Measurements from ENCODE around the gene SLC28A1. TPM values are rescaled to one million over a fixed set of nuclear protein-coding genes. Genes with fewer than 3 reads are reported as not detected.

Gene SLC28A1
- total RNA-seq, 1 experiment from 2014 or later: 0.13 TPM

- H4K5ac ChIP-seq (ENCODE audit: insufficient read length, low read depth, low read length): no peak overlapping the region
- DNase-seq: no peak
- no peak overlapping the region for H2BK12ac ChIP-seq (ENCODE audit: insufficient read length, low read depth, low read length)
- no peak overlapping the region for H3K56ac ChIP-seq (ENCODE audit: insufficient read length, low read depth, low read length)
- no peak overlapping the region for H2BK15ac ChIP-seq (ENCODE audit: low read depth, low read length)
- no peak overlapping the region for H3K18ac ChIP-seq (ENCODE audit: insufficient read length, low read depth, low read length)
- no peak overlapping the region for H3K14ac ChIP-seq (ENCODE audit: insufficient read depth, low read length)
- no peak overlapping the region for H2BK120ac ChIP-seq (ENCODE audit: low read depth, low read length, poor library complexity, severe bottlenecking)
- no peaks in the 10 kb centered on the region for H3K23me2 ChIP-seq (ENCODE audit: insufficient read length, low read depth, low read length, poor library complexity, severe bottlenecking)
- H2AFZ ChIP-seq (ENCODE audit: low read length): no peak overlapping the region
- H3K79me1 ChIP-seq (ENCODE audit: insufficient read depth, low read depth, low read length, poor library complexity, severe bottlenecking): no peaks in the 10 kb centered on the region
- no peak overlapping the region for H3K4ac ChIP-seq (ENCODE audit: low read depth, low read length)
- no peak overlapping the region for H3K23ac ChIP-seq (ENCODE audit: insufficient read length, low read depth, low read length)
- no peak overlapping the region for H3K9ac ChIP-seq (ENCODE audit: extremely low read depth, insufficient read length, low read length)
- H3K27me3 Mint-ChIP-seq (ENCODE audit: low read depth): no peaks in the 10 kb centered on the region
- no peaks in the 10 kb centered on the region for H3K27me3 ChIP-seq (ENCODE audit: insufficient read depth, low read length)
- H3K36me3 Mint-ChIP-seq (ENCODE audit: insufficient read depth in 1 of 3, low read depth in 3 of 3): peaks cover 0 to 39% (median 2%) of the 10 kb centered on the region in 3 experiments; a peak in 3 of 7 replicates
- H4K20me1 ChIP-seq (ENCODE audit: control insufficient read depth, insufficient read depth, insufficient read length): no peaks in the 10 kb centered on the region
- no peaks in the 10 kb centered on the region for H3K79me2 ChIP-seq (ENCODE audit: insufficient read depth, low read length)
- H2AK5ac ChIP-seq (ENCODE audit: insufficient read length, low read length): no peak overlapping the region
- no peak overlapping the region for H3K27ac ChIP-seq (ENCODE audit: insufficient read length, low read depth, low read length)
- no peaks in the 10 kb centered on the region for H3K9me3 ChIP-seq (ENCODE audit: control insufficient read depth, low read depth, low read length)
- WGBS (ENCODE audit: extremely low coverage, insufficient read length, low lambda C conversion rate): no CpG with 5 or more reads among the region's 13 CpGs
- no peak overlapping the region for H3K4me3 Mint-ChIP-seq
- H3K4me2 ChIP-seq (ENCODE audit: insufficient read depth, insufficient read length, low read length): no peak overlapping the region
- 0 out of 3 replicates have a peak, but pooled peaks have one; percentile 22 for TF ChIP-seq CTCF (conservative IDR thresholded peaks at IDR 0.05)
- H4K8ac ChIP-seq (replicated peaks; ENCODE audit: insufficient read length, low read depth, low read length): no peak overlapping the region
- H2BK5ac ChIP-seq (ENCODE audit: insufficient read length, low read length): no peak overlapping the region
- no peaks in the 10 kb centered on the region; a peak in 1 of 4 replicates for H3K4me1 Mint-ChIP-seq
- no peaks in the 10 kb centered on the region for H3K4me1 ChIP-seq (ENCODE audit: insufficient read depth, low read length)
- no peak overlapping the region for H2BK20ac ChIP-seq (ENCODE audit: low read depth, low read length, poor library complexity, severe bottlenecking)
- no peaks in the 10 kb centered on the region for H3K9me3 Mint-ChIP-seq
- no peak overlapping the region for H3T11ph ChIP-seq (ENCODE audit: low read length)
- H3K27ac Mint-ChIP-seq: no peak overlapping the region
- no peak overlapping the region for H4K91ac ChIP-seq (ENCODE audit: insufficient read length, low read depth, low read length)
Observed at GRCh38 chr15:84863565-84864443, 20.7 kb upstream of the SLC28A1 start.

Measured in H9 (cell line).